Suprapubic skin (tissue), 4 donors: ENCODE measurements around the gene SFSWAP. TPM values are rescaled to one million over a fixed set of nuclear protein-coding genes. Genes with fewer than 3 reads are reported as not detected.

Experiments
- DNase-seq, 2 donors: peaks; one replicate each; pipeline ENCODE4 v3.0.0-alpha.2; 2019; ENCODE audit warnings: low spot score in 2 of 2
- H3K27ac ChIP-seq: fragments of 200-600 bp; sonication (generic); one replicate; pipeline ENCODE4 v1.5.1; 2019
- H3K27me3 ChIP-seq: fragments of 200-600 bp; sonication (generic); one replicate; pipeline ENCODE4 v1.5.1; 2019
- H3K36me3 ChIP-seq: fragments of 200-600 bp; sonication (generic); one replicate; pipeline ENCODE4 v1.5.1; 2019
- H3K4me1 ChIP-seq: fragments of 200-600 bp; sonication (generic); one replicate; pipeline ENCODE4 v1.5.1; 2019
- H3K4me3 ChIP-seq: fragments of 200-600 bp; sonication (generic); one replicate; pipeline ENCODE4 v1.5.1; 2019; ENCODE audit warnings: mild to moderate bottlenecking
- H3K9me3 ChIP-seq: fragments of 200-600 bp; sonication (generic); one replicate; pipeline ENCODE4 v1.5.1; 2019
- CTCF ChIP-seq, 2 donors: fragments of 200-600 bp in 1 of 2; fragments of 450-650 bp in 1 of 2; sonication (generic) in 1 of 2; IDR thresholded peaks; one replicate each; pipeline ENCODE4 v1.5.1; 2016 to 2019; ENCODE audit warnings: antibody characterized with exemption in 2 of 2, mild to moderate bottlenecking in 1 of 2, moderate library complexity in 1 of 2
- EP300 ChIP-seq: sonication (generic); formaldehyde crosslinking; IDR thresholded peaks from one replicate; pipeline ENCODE4 v1.6.1; 2017; ENCODE audit warnings: antibody characterized with exemption
- POLR2A ChIP-seq, 2 donors: fragments of 450-650 bp; IDR thresholded peaks; one replicate each; pipeline ENCODE4 v1.6.1; 2017; ENCODE audit warnings: antibody characterized with exemption in 2 of 2, mild to moderate bottlenecking in 2 of 2, moderate library complexity in 2 of 2
- POLR2AphosphoS5 ChIP-seq, 3 donors: sonication (generic); formaldehyde crosslinking; IDR thresholded peaks; one replicate each; pipeline ENCODE4 v1.6.1; 2017; ENCODE audit warnings: antibody characterized with exemption in 3 of 3
- WGBS: methylation state at CpG from one replicate; pipeline ENCODE4 v1.1.5; 2018; 5-methylcytosine and 5-hydroxymethylcytosine counted together
- total RNA-seq, 4 donors: library from RNA; depleted of rRNA; stranded (reverse); fragments of >200 nt; gene quantifications; one replicate each; pipeline ENCODE4 v1.1.0, GENCODE V29; 2016

Gene SFSWAP
- total RNA-seq, 4 donors from 2014 or later = 41.3 to 107 (median 49.9) TPM

DNA sequence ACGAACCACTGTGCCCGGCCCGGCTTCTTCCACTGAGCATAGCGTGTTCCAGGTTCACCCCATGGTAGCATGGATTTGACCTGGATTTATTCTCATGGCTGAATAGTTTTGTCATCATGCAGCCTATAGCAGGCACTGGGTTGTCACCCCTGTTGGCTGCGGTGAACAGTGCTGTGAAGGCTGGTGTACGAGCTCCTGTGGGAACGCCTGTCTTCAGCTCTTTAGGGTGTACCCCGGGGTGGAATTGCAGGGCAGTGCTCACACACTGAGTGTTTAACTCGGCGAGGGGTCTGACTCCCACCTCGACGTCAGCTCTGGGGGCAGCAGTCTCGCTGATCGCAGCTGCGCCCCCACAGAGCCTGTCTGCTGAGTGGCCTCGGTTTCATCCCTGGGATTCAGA, 132.6 kb downstream of the SFSWAP start:
- H3K9me3 ChIP-seq = no peaks in the 10 kb centered on the region
- H3K4me3 ChIP-seq = no peak overlapping the region
- WGBS = 88% methylated on average over 9 of the region's 16 CpGs
- no peaks in the 10 kb centered on the region for H3K27me3 ChIP-seq
- TF ChIP-seq POLR2A (IDR thresholded peaks at IDR 0.05) = no peak
- no peak for TF ChIP-seq CTCF (IDR thresholded peaks at IDR 0.05)
- peaks cover 20% of the 10 kb centered on the region for H3K36me3 ChIP-seq
- no peaks in the 10 kb centered on the region for H3K4me1 ChIP-seq
- no peak overlapping the region for H3K27ac ChIP-seq
- no peak for DNase-seq

GRCh38 chr12:131844140-131844539, 133.2 kb downstream of the SFSWAP start:
- TF ChIP-seq CTCF (IDR thresholded peaks at IDR 0.05) (no peak), POLR2AphosphoS5 (IDR thresholded peaks at IDR 0.05) (no peak), POLR2A (IDR thresholded peaks at IDR 0.05) (no peak), EP300 (no peak)
- no peak for DNase-seq
- WGBS = 95% methylated on average over 11 of the region's 11 CpGs
- Histone ChIP-seq H3K27ac (no peak overlapping the region), H3K9me3 (no peaks in the 10 kb centered on the region), H3K27me3 (no peaks in the 10 kb centered on the region), H3K4me3 (no peak overlapping the region), H3K36me3 (peaks cover 20% of the 10 kb centered on the region), H3K4me1 (no peaks in the 10 kb centered on the region)

DNA sequence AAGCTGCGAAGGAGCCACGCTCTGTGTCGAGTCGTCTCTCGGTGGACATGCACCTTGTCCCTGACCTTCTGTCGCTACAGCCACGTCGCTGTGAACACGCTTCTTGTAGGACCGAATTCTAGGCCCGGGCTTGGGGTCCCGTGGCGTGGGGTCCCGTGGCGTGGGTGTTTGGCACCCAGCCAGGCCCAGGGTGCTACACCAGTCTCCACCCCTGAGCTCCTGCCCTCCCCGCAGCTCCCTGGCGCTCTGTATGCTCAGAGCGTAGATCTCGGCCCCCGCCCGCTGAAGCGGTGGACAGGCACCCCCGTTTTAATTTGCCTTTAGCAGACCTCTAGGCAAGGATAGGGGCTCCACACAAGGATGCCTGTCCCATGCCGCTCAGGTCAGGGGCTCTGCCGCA, 133.8 kb downstream of the SFSWAP start:
- Histone ChIP-seq H3K27me3 (no peaks in the 10 kb centered on the region), H3K4me3 (no peak overlapping the region), H3K9me3 (no peaks in the 10 kb centered on the region), H3K27ac (no peak overlapping the region), H3K4me1 (no peaks in the 10 kb centered on the region), H3K36me3 (peaks cover 20% of the 10 kb centered on the region)
- DNase-seq = no peak
- TF ChIP-seq POLR2A (IDR thresholded peaks at IDR 0.05) = no peak
- no peak for TF ChIP-seq CTCF (IDR thresholded peaks at IDR 0.05)
- TF ChIP-seq EP300 = no peak
- TF ChIP-seq POLR2AphosphoS5 (IDR thresholded peaks at IDR 0.05) = no peak
- 93% methylated on average over 11 of the region's 25 CpGs for WGBS

GRCh38 chr12:131845121-131845520, 134.2 kb downstream of the SFSWAP start:
- no peak for TF ChIP-seq EP300
- no peak for TF ChIP-seq POLR2A (IDR thresholded peaks at IDR 0.05)
- TF ChIP-seq POLR2AphosphoS5 (IDR thresholded peaks at IDR 0.05) = no peak
- TF ChIP-seq CTCF (IDR thresholded peaks at IDR 0.05) = no peak
- no peaks in the 10 kb centered on the region for H3K27me3 ChIP-seq
- H3K27ac ChIP-seq = no peak overlapping the region
- no peak for DNase-seq
- peaks cover 19% of the 10 kb centered on the region for H3K36me3 ChIP-seq
- WGBS = 93% methylated on average over 24 of the region's 29 CpGs
- no peaks in the 10 kb centered on the region for H3K4me1 ChIP-seq
- H3K4me3 ChIP-seq = no peak overlapping the region
- H3K9me3 ChIP-seq = no peaks in the 10 kb centered on the region

DNA sequence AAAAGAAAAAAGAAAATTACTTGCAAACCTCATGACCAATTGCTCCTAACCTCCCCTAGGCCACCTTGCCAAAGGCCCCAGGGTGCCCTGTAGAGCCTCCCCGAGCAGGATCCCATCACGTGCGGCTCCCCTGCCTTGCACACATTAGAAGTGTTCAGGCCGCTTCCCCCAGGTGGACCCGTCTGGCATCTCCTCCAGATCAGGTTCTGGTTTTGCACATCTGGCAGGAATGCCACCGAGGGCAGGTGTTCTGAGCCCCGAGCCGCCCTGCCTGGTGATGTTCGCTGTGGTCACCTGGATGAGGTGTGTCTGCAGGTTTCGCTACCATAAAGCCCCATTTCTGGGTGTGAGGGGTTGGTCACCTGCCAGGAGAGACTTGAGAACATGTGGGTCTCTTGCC, 136.6 kb downstream of the SFSWAP start:
- no peaks in the 10 kb centered on the region for H3K9me3 ChIP-seq
- TF ChIP-seq EP300 (no peak), POLR2AphosphoS5 (IDR thresholded peaks at IDR 0.05) (no peak), POLR2A (IDR thresholded peaks at IDR 0.05) (no peak), CTCF (IDR thresholded peaks at IDR 0.05) (no peak)
- H3K27me3 ChIP-seq = peaks cover 3% of the 10 kb centered on the region
- H3K4me1 ChIP-seq = no peaks in the 10 kb centered on the region
- no peak for DNase-seq
- H3K36me3 ChIP-seq = peaks cover 2% of the 10 kb centered on the region
- WGBS = 89% methylated on average over 6 of the region's 10 CpGs
- no peak overlapping the region for H3K27ac ChIP-seq
- H3K4me3 ChIP-seq = no peak overlapping the region
